Measurements from ENCODE around the gene ALG5.

Gene ALG5

GRCh38 chr13:36915106-36915505, 84.0 kb downstream of the ALG5 start:
- DNase-seq: no peak

- DNase-seq: no peak
Observed at GRCh38 chr13:36914648-36915047, 84.5 kb downstream of the ALG5 start.

- no peak for DNase-seq
Observed at GRCh38 chr13:36913463-36913862, 85.7 kb downstream of the ALG5 start.

- peak; percentile 12 for DNase-seq
Observed at GRCh38 chr13:36912973-36913372, 86.2 kb downstream of the ALG5 start.

- no peak for DNase-seq
Observed at GRCh38 chr13:36912369-36912768, 86.8 kb downstream of the ALG5 start.

- no peak for DNase-seq
Observed at GRCh38 chr13:36910545-36910944, 88.6 kb downstream of the ALG5 start.

- no peak for DNase-seq
Observed at GRCh38 chr13:36907821-36908220, 91.3 kb downstream of the ALG5 start.

GRCh38 chr13:36907266-36907665, 91.9 kb downstream of the ALG5 start:
- DNase-seq: no peak

GRCh38 chr13:36905944-36906343, 93.2 kb downstream of the ALG5 start:
- no peak for DNase-seq

- peak; percentile 72 for DNase-seq
Observed at GRCh38 chr13:36903925-36904595, 95.1 kb downstream of the ALG5 start.

All from DMS79 treated with DMSO at 0.1 percent for 48 hours (cell line).